C1 segment of cervical spinal cord (tissue), 14 donors: ENCODE results near the gene ITPR2.
"Not testable (repeated sequence)": the region's sequence is repeated elsewhere in the genome, so short reads cannot be mapped to it uniquely, and the experiment has no call there.

ENCODE experiments used
- DNase-seq, 14 donors: peaks; one replicate each; lab custom pipeline; 2025; lab: John Stamatoyannopoulos, UW

The ITPR2 gene

GRCh38 chr12:26678697-26679660 is 154.0 kb downstream of the ITPR2 start:
- no peak for DNase-seq

DNA sequence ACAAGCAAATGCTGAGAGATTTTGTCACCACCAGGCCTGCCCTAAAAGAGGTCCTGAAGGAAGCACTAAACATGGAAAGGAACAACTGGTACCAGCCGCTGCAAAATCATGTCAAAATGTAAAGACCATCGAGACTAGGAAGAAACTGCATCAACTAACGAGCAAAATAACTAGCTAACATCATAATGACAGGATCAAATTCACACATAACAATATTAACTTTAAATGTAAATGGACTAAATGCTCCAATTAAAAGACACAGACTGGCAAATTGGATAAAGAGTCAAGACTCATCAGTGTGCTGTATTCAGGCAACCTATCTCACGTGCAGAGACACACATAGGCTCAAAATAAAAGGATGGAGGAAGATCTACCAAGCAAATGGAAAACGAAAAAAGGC is 161.5 kb downstream of the ITPR2 start:
- DNase-seq = not testable (repeated sequence)

DNA sequence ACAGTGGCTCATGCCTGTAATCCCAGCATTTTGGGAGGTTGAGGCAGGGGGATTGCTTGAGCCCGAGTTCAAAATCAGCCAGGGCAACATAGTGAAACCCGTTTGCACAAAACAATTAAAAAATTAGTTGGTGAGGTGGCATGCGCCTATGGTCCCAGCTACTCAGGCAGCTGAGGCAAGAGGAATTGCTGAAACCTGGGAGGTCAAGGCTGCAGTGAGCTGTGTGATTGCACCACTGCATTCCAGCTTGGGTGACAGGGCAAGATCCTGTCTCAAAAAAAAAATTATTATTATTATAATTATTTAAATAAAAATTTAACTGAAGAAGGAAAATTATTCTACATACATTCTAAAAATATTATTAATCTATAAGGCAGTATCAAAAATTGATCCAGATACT is 164.1 kb downstream of the ITPR2 start:
- no peak for DNase-seq

- no peak for DNase-seq
Observed at GRCh38 chr12:26668230-26668629, 164.8 kb downstream of the ITPR2 start.

GRCh38 chr12:26666286-26666685 is 166.7 kb downstream of the ITPR2 start:
- DNase-seq = no peak

- DNase-seq = no peak
Observed at GRCh38 chr12:26661399-26661798, 171.6 kb downstream of the ITPR2 start.

DNA sequence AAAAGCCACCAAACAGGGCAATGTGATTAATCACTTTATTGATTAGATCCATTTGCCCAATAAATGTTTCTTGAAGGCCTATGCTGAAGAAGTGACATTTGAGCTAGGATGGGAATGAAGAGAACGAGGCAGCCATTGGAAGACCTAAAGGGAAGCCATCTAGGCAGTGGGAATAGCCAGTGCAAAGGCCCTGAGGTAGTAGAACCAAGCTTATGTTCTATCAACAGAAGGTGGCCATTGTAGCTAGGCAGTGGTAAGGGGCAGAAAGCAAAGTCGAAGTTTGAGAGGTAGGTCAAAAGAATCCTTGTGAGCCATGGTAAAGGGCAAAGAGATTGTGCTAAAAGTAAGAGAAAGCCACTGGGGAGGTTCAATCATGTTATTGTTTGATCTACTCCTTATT is 173.1 kb downstream of the ITPR2 start:
- no peak for DNase-seq

DNA sequence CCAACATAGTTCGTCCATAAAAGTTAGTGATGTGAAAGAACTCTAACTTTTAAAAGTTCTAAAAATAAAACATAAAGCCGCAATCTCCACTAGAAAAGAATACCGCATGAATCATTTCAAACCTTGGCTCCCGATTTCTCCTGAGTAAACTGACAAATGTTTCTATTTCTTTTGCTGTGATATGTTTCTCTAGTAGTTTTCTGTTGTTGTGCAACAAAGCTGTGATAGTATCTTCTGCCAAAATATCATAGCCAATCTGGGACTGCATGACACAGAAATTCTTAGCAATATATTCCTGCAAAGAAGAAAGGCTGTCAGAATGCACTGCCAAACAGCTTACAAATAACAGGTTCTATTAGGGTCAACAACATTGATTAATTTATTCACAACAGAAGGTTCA is 174.0 kb downstream of the ITPR2 start:
- DNase-seq = no peak

DNA sequence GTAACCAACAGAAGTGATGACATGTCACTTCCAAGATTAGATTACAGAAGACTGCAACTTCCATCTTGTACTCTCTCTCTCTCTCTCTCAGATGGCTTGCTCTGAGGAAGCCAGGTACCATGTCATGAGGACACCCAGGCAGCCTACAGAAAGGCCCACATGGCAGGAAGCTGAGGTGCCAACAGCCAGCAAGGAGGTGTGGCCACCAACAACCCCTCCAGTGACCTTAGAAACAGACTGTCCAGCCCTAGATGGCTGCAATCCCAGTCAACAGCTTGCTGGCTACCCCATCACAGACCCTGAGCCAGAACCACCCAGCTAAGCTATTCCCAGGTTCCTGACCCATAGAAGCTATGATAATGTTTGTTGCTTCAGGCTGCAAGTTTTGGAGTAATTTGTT is 178.4 kb downstream of the ITPR2 start:
- no peak for DNase-seq

- DNase-seq = peak in 8 of 14 donors; percentile 12 to 58 (median 50)
Observed at GRCh38 chr12:26651566-26652188, 181.3 kb downstream of the ITPR2 start.

- DNase-seq = no peak
Observed at GRCh38 chr12:26651036-26651435, 182.0 kb downstream of the ITPR2 start.

GRCh38 chr12:26648999-26649398 is 184.0 kb downstream of the ITPR2 start:
- DNase-seq = no peak

DNA sequence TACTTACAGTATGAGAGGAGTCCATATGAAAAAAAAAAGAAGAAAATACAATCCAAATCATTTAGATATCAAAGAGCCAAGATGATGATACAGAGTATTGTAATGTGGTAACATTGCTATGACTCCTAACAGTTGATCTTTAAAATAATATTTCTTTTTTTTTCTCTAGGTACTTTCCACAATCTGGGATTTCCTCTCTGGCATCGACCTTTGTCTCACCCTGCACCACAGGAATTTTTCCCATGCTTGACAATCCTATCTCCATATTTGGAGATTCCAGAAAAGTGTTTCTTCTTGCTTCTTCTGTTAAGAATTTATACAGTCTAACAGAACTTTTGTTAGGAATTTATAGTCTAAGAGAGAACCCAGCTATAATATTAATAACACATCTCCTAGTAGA is 184.4 kb downstream of the ITPR2 start:
- no peak for DNase-seq

GRCh38 chr12:26648066-26648465 is 184.9 kb downstream of the ITPR2 start:
- DNase-seq = no peak

DNA sequence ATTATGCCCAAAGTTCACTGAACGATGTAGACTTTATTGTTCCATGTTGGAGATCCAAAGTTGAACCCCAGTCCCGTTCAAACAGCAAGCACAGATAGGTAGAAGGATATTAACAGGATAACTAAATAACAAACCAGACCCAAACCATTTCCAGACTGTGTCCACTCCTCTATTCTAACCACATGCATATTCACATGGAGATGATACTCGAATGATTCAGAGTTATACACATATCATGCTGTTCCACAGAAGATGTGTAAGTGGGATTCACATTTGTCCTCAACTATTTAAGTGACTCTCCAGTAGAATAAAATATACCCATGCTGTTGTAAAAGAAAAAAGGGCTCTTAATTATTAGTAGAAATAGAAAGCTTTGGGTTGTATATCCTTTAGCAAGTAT is 185.9 kb downstream of the ITPR2 start:
- DNase-seq = no peak

GRCh38 chr12:26646571-26646970 is 186.4 kb downstream of the ITPR2 start:
- no peak for DNase-seq

GRCh38 chr12:26644376-26644775 is 188.6 kb downstream of the ITPR2 start:
- DNase-seq = not testable (repeated sequence)

DNA sequence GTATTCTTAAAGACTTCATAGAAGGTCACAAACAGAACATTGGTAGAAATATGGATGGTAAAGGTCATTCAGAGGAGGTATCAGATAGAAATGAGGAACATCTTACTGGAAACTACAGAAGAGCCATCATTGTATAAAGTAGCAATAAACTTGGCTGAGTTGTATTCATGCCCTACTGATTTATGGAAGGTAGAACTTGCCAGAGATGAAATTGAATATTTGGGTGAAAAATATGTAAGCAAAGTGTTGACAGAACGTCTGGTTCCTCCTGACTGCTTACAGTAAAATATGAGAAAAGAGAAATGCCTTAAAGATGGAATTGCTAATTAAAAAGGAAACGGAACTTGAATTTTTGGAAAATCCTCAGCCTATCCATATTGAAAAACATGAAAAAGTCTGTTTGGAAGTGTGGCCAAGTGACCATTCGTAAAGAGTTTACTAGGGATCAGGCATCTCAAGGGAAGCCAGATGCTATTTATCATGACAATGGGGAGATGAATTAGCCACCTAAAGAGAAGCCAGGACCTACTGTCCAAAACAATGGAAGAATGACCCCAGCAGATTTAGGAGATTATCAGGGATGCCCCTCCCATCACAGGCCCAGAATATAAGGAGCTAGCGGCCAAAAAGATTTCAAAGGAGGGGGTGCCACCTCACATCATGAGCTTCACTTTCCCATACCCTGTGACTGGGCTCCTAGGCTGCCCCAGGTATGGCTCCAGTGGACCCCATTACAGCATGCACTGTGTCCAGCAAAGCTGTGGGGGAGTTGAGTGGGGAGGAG is 189.3 kb downstream of the ITPR2 start:
- DNase-seq = no peak

DNA sequence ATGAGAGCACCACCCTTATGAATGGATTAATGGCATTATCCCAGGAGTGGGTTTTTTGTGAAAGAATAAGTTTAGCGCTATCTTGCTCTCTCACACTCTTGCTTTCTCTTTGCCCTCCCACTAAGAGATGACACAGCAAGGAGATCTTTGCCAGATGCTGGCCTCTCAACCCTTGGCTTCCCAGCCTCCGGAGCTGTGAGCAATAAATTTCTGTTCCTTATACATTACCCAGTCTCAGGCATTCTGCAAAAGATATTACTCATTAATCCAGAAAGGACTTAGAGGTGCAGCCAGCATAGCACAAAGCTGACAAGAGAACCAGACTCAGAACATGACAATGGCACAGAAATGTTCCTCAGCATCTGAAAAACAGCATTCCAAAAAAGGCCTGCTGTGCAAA is 190.6 kb downstream of the ITPR2 start:
- no peak for DNase-seq

- no peak for DNase-seq
Observed at GRCh38 chr12:26636710-26637328, 196.2 kb downstream of the ITPR2 start.

- DNase-seq = peak in 1 of 14 donors; percentile 21
Observed at GRCh38 chr12:26633591-26634210, 199.3 kb downstream of the ITPR2 start.
